H1 (cell line): ENCODE results near the gene ROBO4. TPM values are rescaled to one million over a fixed set of nuclear protein-coding genes. Genes with fewer than 3 reads are reported as not detected.

ENCODE experiments used
- CTCF ChIA-PET: fragments of 300-600 bp; sonication (Branson Sonifier 250); formaldehyde crosslinking; loops from one replicate; lab custom pipeline; 2021; ENCODE audit not compliant: partially characterized antibody; lab: Charles Lee
- POLR2A ChIA-PET: fragments of 300-600 bp; sonication (Branson Sonifier 250); formaldehyde crosslinking; loops from one replicate; lab custom pipeline; 2021; ENCODE audit warnings: inconsistent platforms; ENCODE audit not compliant: partially characterized antibody; lab: Charles Lee
- DNase-seq, 2 experiments: peaks; one replicate each; pipeline versions ENCODE4 v3.0.0 to v3.0.0-alpha.2; 2010 to 2022; ENCODE audit warnings: low spot score in 2 of 2, low read depth in 1 of 2, mixed read lengths in 1 of 2
- FAIRE-seq: peaks from 2 replicates; lab custom pipeline; 2011; peaks lifted over from hg19 to GRCh38; lab: Jason Lieb, UNC
- H2AFZ ChIP-seq: 2 replicates; pipeline ENCODE4 v1.8.1; 2012; ENCODE audit warnings: low read length, inconsistent platforms
- H2AK5ac ChIP-seq: 2 replicates; pipeline ENCODE4 v1.6.1; 2013; ENCODE audit warnings: low read depth, low read length
- H2BK120ac ChIP-seq: replicated peaks from 2 replicates; pipeline ENCODE3; 2013; ENCODE audit warnings: low read depth, low read length, inconsistent platforms
- H2BK12ac ChIP-seq: 2 replicates; pipeline ENCODE4 v1.6.1; 2013; ENCODE audit warnings: low read depth, low read length
- H2BK15ac ChIP-seq: 2 replicates; pipeline ENCODE4 v1.6.1; 2013; ENCODE audit warnings: low read length
- H2BK20ac ChIP-seq: 2 replicates; pipeline ENCODE4 v1.6.1; 2013; ENCODE audit warnings: low read length
- H2BK5ac ChIP-seq: 2 replicates; pipeline ENCODE4 v1.6.1; 2013; ENCODE audit warnings: low read depth, low read length
- H3K14ac ChIP-seq: 2 replicates; pipeline ENCODE4 v1.6.1; 2013; ENCODE audit warnings: inconsistent platforms; ENCODE audit not compliant: insufficient read length
- H3K18ac ChIP-seq: 2 replicates; pipeline ENCODE4 v1.6.1; 2013; ENCODE audit warnings: low read length; ENCODE audit errors: extremely low read depth
- H3K23ac ChIP-seq: 2 replicates; pipeline ENCODE4 v1.6.1; 2013; ENCODE audit warnings: inconsistent platforms; ENCODE audit not compliant: insufficient read length
- H3K23me2 ChIP-seq: 2 replicates; pipeline ENCODE4 v1.6.1; 2013; ENCODE audit warnings: low read depth, low read length
- H3K27ac ChIP-seq: 2 replicates; pipeline ENCODE4 v1.6.1; 2011; ENCODE audit warnings: low read depth, low read length, inconsistent platforms
- H3K27me3 ChIP-seq, 4 experiments: replicated peaks in 1 of 4; 1 replicate in 1 of 4; 2 replicates in 3 of 4; pipeline versions ENCODE4 v1.6.1 to v1.8.1; 2011 to 2013; ENCODE audit warnings: low read length in 3 of 4, mild to moderate bottlenecking in 3 of 4, inconsistent platforms in 2 of 4, mixed read lengths in 2 of 4, moderate library complexity in 1 of 4; ENCODE audit not compliant: control insufficient read depth in 3 of 4, insufficient read depth in 3 of 4; ENCODE audit errors: extremely low read depth in 1 of 4
- H3K36me3 ChIP-seq, 4 experiments: 2 replicates each; pipeline versions ENCODE4 v1.6.1 to v1.8.1; 2011 to 2013; ENCODE audit warnings: mild to moderate bottlenecking in 4 of 4, low read length in 3 of 4, moderate library complexity in 2 of 4, control low read depth in 1 of 4, inconsistent platforms in 1 of 4; ENCODE audit not compliant: insufficient read depth in 4 of 4, control insufficient read depth in 2 of 4
- H3K4ac ChIP-seq: replicated peaks from 2 replicates; pipeline ENCODE3; 2013; ENCODE audit warnings: low read length, low read depth, mixed read lengths, inconsistent platforms; ENCODE audit not compliant: insufficient read length
- H3K4me1 ChIP-seq, 4 experiments: replicated peaks in 1 of 4; 1 replicate in 1 of 4; 2 replicates in 3 of 4; pipeline versions ENCODE4 v1.6.1 to v1.8.1; 2011 to 2013; ENCODE audit warnings: low read length in 3 of 4, inconsistent platforms in 2 of 4, mixed read lengths in 1 of 4; ENCODE audit not compliant: insufficient read depth in 4 of 4, control insufficient read depth in 3 of 4
- H3K4me2 ChIP-seq, 2 experiments: 2 replicates each; pipeline versions ENCODE4 v1.6.1 to v1.8.1; 2011 to 2013; ENCODE audit warnings: low read depth in 2 of 2, low read length in 2 of 2, control low read depth in 1 of 2, inconsistent platforms in 1 of 2, mild to moderate bottlenecking in 1 of 2; ENCODE audit not compliant: insufficient read depth in 1 of 2
- H3K4me3 ChIP-seq, 4 experiments: fragments of 200-600, 300-600 bp in 1 of 4; sonication (generic), shearing (Covaris generic), sonication (Bioruptor Twin) in 1 of 4; 2 replicates each; pipeline versions ENCODE4 v1.5.1 to v1.8.1; 2011 to 2016; ENCODE audit warnings: low read length in 4 of 4, low read depth in 3 of 4, control low read depth in 2 of 4, inconsistent platforms in 2 of 4, mild to moderate bottlenecking in 2 of 4, mixed read lengths in 1 of 4, moderate library complexity in 1 of 4; ENCODE audit not compliant: insufficient read depth in 2 of 4; ENCODE audit errors: extremely low read depth in 1 of 4
- H3K56ac ChIP-seq: replicated peaks from 2 replicates; pipeline ENCODE3; 2013; ENCODE audit warnings: low read depth, mild to moderate bottlenecking, mixed read lengths, low read length, inconsistent platforms; ENCODE audit not compliant: insufficient read length
- H3K79me1 ChIP-seq: 2 replicates; pipeline ENCODE4 v1.6.1; 2013; ENCODE audit warnings: low read depth, low read length, control low read depth
- H3K79me2 ChIP-seq, 2 experiments: 2 replicates each; pipeline versions ENCODE4 v1.6.1 to v1.8.1; 2012 to 2013; ENCODE audit warnings: low read length in 2 of 2, mild to moderate bottlenecking in 2 of 2, inconsistent platforms in 1 of 2; ENCODE audit not compliant: insufficient read depth in 2 of 2, control insufficient read depth in 1 of 2
- H3K9ac ChIP-seq, 4 experiments: replicated peaks in 1 of 4; 1 replicate in 1 of 4; 2 replicates in 3 of 4; pipeline versions ENCODE4 v1.6.1 to v1.8.1; 2011 to 2013; ENCODE audit warnings: low read depth in 3 of 4, low read length in 3 of 4, control low read depth in 2 of 4, mild to moderate bottlenecking in 2 of 4, moderate library complexity in 2 of 4, inconsistent platforms in 1 of 4; ENCODE audit errors: extremely low read depth in 1 of 4
- H3K9me3 ChIP-seq, 2 experiments: 2 replicates each; pipeline versions ENCODE4 v1.6.1 to v1.8.1; 2012 to 2013; ENCODE audit warnings: mild to moderate bottlenecking in 2 of 2, moderate library complexity in 2 of 2, control low read depth in 1 of 2, inconsistent platforms in 1 of 2, low read depth in 1 of 2, low read length in 1 of 2, mixed read lengths in 1 of 2; ENCODE audit not compliant: insufficient read depth in 2 of 2
- H4K20me1 ChIP-seq, 2 experiments: replicated peaks in 1 of 2; 2 replicates each; pipeline versions ENCODE3 to v1.8.1; 2011 to 2013; ENCODE audit warnings: inconsistent platforms in 2 of 2, low read length in 2 of 2, mild to moderate bottlenecking in 1 of 2; ENCODE audit not compliant: insufficient read depth in 2 of 2, control insufficient read depth in 1 of 2
- H4K5ac ChIP-seq: 2 replicates; pipeline ENCODE4 v1.6.1; 2013; ENCODE audit warnings: low read length, low read depth, mixed read lengths, inconsistent platforms; ENCODE audit not compliant: insufficient read length
- H4K8ac ChIP-seq: 2 replicates; pipeline ENCODE4 v1.8.0; 2013; ENCODE audit warnings: mild to moderate bottlenecking, moderate library complexity, low read length, inconsistent platforms; ENCODE audit not compliant: insufficient read depth; ENCODE audit errors: extremely low read depth
- H4K91ac ChIP-seq: replicated peaks from 2 replicates; pipeline ENCODE3; 2013; ENCODE audit warnings: low read length, mixed read lengths, inconsistent platforms; ENCODE audit not compliant: insufficient read length
- BACH1 ChIP-seq: IDR thresholded peaks from 2 replicates; pipeline ENCODE4 v1.6.1; 2012; ENCODE audit warnings: low read length, improper control_type of control experiment
- BCL11A ChIP-seq, 2 experiments: IDR thresholded peaks; one replicate each; pipeline ENCODE4 v1.6.1; 2011; ENCODE audit warnings: low read depth in 2 of 2, low read length in 2 of 2, mild to moderate bottlenecking in 2 of 2
- CBX8 ChIP-seq: fragments of 300-800, 300-1000 bp; sonication (generic); IDR thresholded peaks from 2 replicates; pipeline ENCODE4 v1.7.1; 2016; ENCODE audit warnings: low read depth, low read length, borderline replicate concordance
- CREB1 ChIP-seq: IDR thresholded peaks from 2 replicates; pipeline ENCODE4 v1.6.1; 2012; ENCODE audit warnings: inconsistent platforms
- PHF8 ChIP-seq: fragments of 200-600 bp; sonication (generic); conservative IDR thresholded peaks from 2 replicates; pipeline ENCODE4 v1.7.1; 2012; ENCODE audit warnings: low read depth, mild to moderate bottlenecking, inconsistent platforms, low read length, moderate library complexity
- POLR2A ChIP-seq, 2 experiments: IDR thresholded peaks; 1 replicate in 1 of 2; 2 replicates in 1 of 2; pipeline ENCODE4 v1.6.1; 2011; ENCODE audit warnings: low read depth in 2 of 2, low read length in 2 of 2, mild to moderate bottlenecking in 2 of 2; ENCODE audit errors: control extremely low read depth in 1 of 2
- RAD21 ChIP-seq, 2 experiments: IDR thresholded peaks in 1 of 2; conservative IDR thresholded peaks in 1 of 2; 2 replicates each; pipeline ENCODE4 v1.6.1; 2011; ENCODE audit warnings: low read depth in 2 of 2, low read length in 2 of 2, improper control_type of control experiment in 1 of 2, inconsistent platforms in 1 of 2, mild to moderate bottlenecking in 1 of 2, moderate library complexity in 1 of 2
- RNF2 ChIP-seq: fragments of 200-900, 300-1000 bp; sonication (generic); IDR thresholded peaks from 2 replicates; pipeline ENCODE4 v1.7.1; 2016; ENCODE audit warnings: borderline replicate concordance, low read depth, mild to moderate bottlenecking, antibody characterized with exemption, low read length; ENCODE audit not compliant: poor library complexity, severe bottlenecking; ENCODE audit errors: missing control alignments
- RXRA ChIP-seq: IDR thresholded peaks from 2 replicates; pipeline ENCODE4 v1.6.1; 2011; ENCODE audit warnings: low read depth, mild to moderate bottlenecking, low read length, moderate library complexity; ENCODE audit not compliant: insufficient read depth
- SAP30 ChIP-seq: fragments of 300-600 bp; sonication (generic); IDR thresholded peaks from 2 replicates; pipeline ENCODE4 v1.7.1; 2012; ENCODE audit warnings: low read length, moderate library complexity, mild to moderate bottlenecking, inconsistent platforms; ENCODE audit not compliant: insufficient read depth, insufficient replicate concordance
- TAF7 ChIP-seq: optimal IDR thresholded peaks from 2 replicates; pipeline ENCODE3; 2011; ENCODE audit warnings: low read depth, mild to moderate bottlenecking, inconsistent platforms, low read length, moderate library complexity, borderline replicate concordance
- YY1 ChIP-seq: IDR thresholded peaks from 2 replicates; pipeline ENCODE4 v1.6.1; 2011; ENCODE audit warnings: low read depth, mild to moderate bottlenecking, low read length
- WGBS, 2 experiments: shearing (Covaris generic) in 1 of 2; methylation state at CpG; one replicate each; pipeline versions ENCODE4 v1.1.6 to v1.1.7; 2013 to 2015; ENCODE audit warnings: low lambda C conversion rate in 2 of 2, mixed read lengths in 2 of 2, inconsistent platforms in 1 of 2, low coverage in 1 of 2, missing lambda C conversion rate in 1 of 2; ENCODE audit not compliant: insufficient replicate concordance in 2 of 2, insufficient coverage in 1 of 2, insufficient read length in 1 of 2; ENCODE audit errors: extremely low coverage in 1 of 2, missing lambda C conversion rate in 1 of 2; 5-methylcytosine and 5-hydroxymethylcytosine counted together
- polyA plus RNA-seq, 7 experiments: library from polyadenylated mRNA; depleted of rRNA in 3 of 7; stranded (reverse) in 5 of 7; unstranded in 2 of 7; fragments of >200 nt in 5 of 7; fragments of 200-250 nt in 2 of 7; gene quantifications; 1 replicate in 5 of 7; 2 replicates in 1 of 7; 4 replicates in 1 of 7; pipeline versions ENCODE4 v1.2.1 to v1.2.3, GENCODE V29; 2011 to 2013; ENCODE audit warnings: missing spikeins in 2 of 7, mixed read lengths in 2 of 7
- total RNA-seq: library from RNA; stranded (reverse); fragmentation: NEBNext Ultra II Directional; extraction: Animal tissue kit (Norgen Biotek cat#: 25700); gene quantifications from 2 replicates; pipeline ENCODE4 v1.2.1, GENCODE V29; 2021

Gene ROBO4
- total and polyA plus RNA-seq, 2 of the 8 experiments (the other 6 are each of a cell fraction or from before 2014, with no cell fraction given): 0.03 TPM; not detected in 1

GRCh38 chr11:124915541-124916369 is 18.1 kb upstream of the ROBO4 start:
- H3K4me2 ChIP-seq: no peak overlapping the region
- peaks cover 0 to 8% of the 10 kb centered on the region in 2 experiments; a peak in 2 of 4 replicates for H3K9me3 ChIP-seq
- H3K79me1 ChIP-seq: no peaks in the 10 kb centered on the region
- no peak overlapping the region for H3K27ac ChIP-seq
- DNase-seq: no peak
- no peak overlapping the region for H4K5ac ChIP-seq
- CTCF ChIA-PET: interaction anchor here (0.8 to 1.9 kb wide), 4 partner anchors 19 to 78 kb away, joined by 3 to 6 read pairs (median 4); no protein-coding TSS in a partner anchor
- H2BK15ac ChIP-seq: no peak overlapping the region
- peaks cover 0 to 2% (median 1%) of the 10 kb centered on the region in 4 experiments; a peak in 2 of 7 replicates for H3K4me1 ChIP-seq
- no peaks in the 10 kb centered on the region for H4K20me1 ChIP-seq
- H2BK120ac ChIP-seq: no peak overlapping the region
- FAIRE-seq: no peak
- H3K14ac ChIP-seq: no peak overlapping the region
- H2BK20ac ChIP-seq: no peak overlapping the region
- H3K9ac ChIP-seq: no peak overlapping the region
- no peak overlapping the region for H4K8ac ChIP-seq
- no peak overlapping the region for H2BK5ac ChIP-seq
- H3K79me2 ChIP-seq: no peaks in the 10 kb centered on the region
- no peak overlapping the region for H3K56ac ChIP-seq
- POLR2A ChIA-PET: no interaction called here
- H2BK12ac ChIP-seq: 0 out of 2 replicates have a peak overlapping the region, but pooled peaks have one; percentile 75
- peaks cover 0 to 19% (median 14%) of the 10 kb centered on the region in 4 experiments; a peak in 6 of 7 replicates for H3K27me3 ChIP-seq
- 83% methylated on average over 3 of the region's 3 CpGs; no CpG with 5 or more reads in 1 of the 2 experiments for WGBS, 2 experiments
- no peak overlapping the region for H3K4me3 ChIP-seq
- H3K18ac ChIP-seq: no peak overlapping the region
- H3K23ac ChIP-seq: no peak overlapping the region
- no peak overlapping the region for H2AFZ ChIP-seq
- no peak overlapping the region for H2AK5ac ChIP-seq
- H3K23me2 ChIP-seq: no peaks in the 10 kb centered on the region
- H3K36me3 ChIP-seq: no peaks in the 10 kb centered on the region
- H4K91ac ChIP-seq: no peak overlapping the region
- no peak overlapping the region for H3K4ac ChIP-seq
- no peak for TF ChIP-seq RNF2
- no peak for TF ChIP-seq POLR2A (IDR thresholded peaks at IDR 0.05; ENCODE audit: control extremely low read depth in 1 of 2, low read depth in 2 of 2, low read length in 2 of 2)
- TF ChIP-seq BACH1: no peak
- no peak for TF ChIP-seq CREB1
- TF ChIP-seq PHF8: no peak
- no peak for TF ChIP-seq YY1
- no peak for TF ChIP-seq TAF7
- TF ChIP-seq BCL11A (IDR thresholded peaks at IDR 0.05; ENCODE audit: low read depth in 2 of 2, low read length in 2 of 2): no peak
- no peak for TF ChIP-seq RAD21 (IDR thresholded peaks at IDR 0.05 in 1 of 2, conservative IDR thresholded peaks at IDR 0.05 in 1 of 2; ENCODE audit: low read depth in 2 of 2, low read length in 2 of 2)
- TF ChIP-seq CBX8: no peak
- no peak for TF ChIP-seq RXRA
- TF ChIP-seq SAP30: no peak
